B cell (primary cell): ENCODE results near the gene LPCAT3. TPM values are rescaled to one million over a fixed set of nuclear protein-coding genes. Genes with fewer than 3 reads are reported as not detected.

ENCODE experiments used
- ATAC-seq: fragments of 200-7000 bp; cut with Tn5 transposase; one replicate; pipeline ENCODE4 v1.10.0; 2021; ENCODE audit warnings: low read depth, mild to moderate bottlenecking, moderate number of reproducible peaks, moderate library complexity
- CTCF ChIA-PET: fragments of 350-600 bp; sonication (Branson Sonifier 250); formaldehyde crosslinking; loops from one replicate; lab custom pipeline; 2021; ENCODE audit warnings: antibody characterized with exemption, inconsistent platforms; lab: Charles Lee
- POLR2A ChIA-PET: fragments of 350-600 bp; sonication (Branson Sonifier 250); formaldehyde crosslinking; loops from one replicate; lab custom pipeline; 2021; ENCODE audit warnings: antibody characterized with exemption; lab: Charles Lee
- DNase-seq: peaks from one replicate; pipeline ENCODE4 v3.0.0; 2013
- H2AFZ ChIP-seq: 2 replicates; pipeline ENCODE4 v1.6.1; 2012; ENCODE audit warnings: mild to moderate bottlenecking, low read depth, low read length; ENCODE audit not compliant: insufficient read depth, poor library complexity, severe bottlenecking
- H3K27ac ChIP-seq, 2 donors: 1 replicate in 1 of 2; 2 replicates in 1 of 2; pipeline ENCODE4 v1.5.1; 2012 to 2013; ENCODE audit warnings: low read length in 2 of 2, mild to moderate bottlenecking in 2 of 2, moderate library complexity in 1 of 2
- H3K27me3 ChIP-seq, 4 experiments: fragments of 200-600 bp in 1 of 4; sonication (generic) in 1 of 4; replicated peaks in 1 of 4; 1 replicate in 2 of 4; 2 replicates in 2 of 4; pipeline versions ENCODE4 v1.6.1 to v1.7.0; 2013 to 2016; ENCODE audit warnings: low read length in 3 of 4, mild to moderate bottlenecking in 2 of 4, mixed read lengths in 1 of 4, moderate library complexity in 1 of 4; ENCODE audit not compliant: insufficient read depth in 4 of 4, control insufficient read depth in 3 of 4; ENCODE audit errors: control extremely low read depth in 1 of 4
- H3K36me3 ChIP-seq, 2 experiments: replicated peaks in 1 of 2; 1 replicate in 1 of 2; 2 replicates in 1 of 2; pipeline versions ENCODE4 v1.6.1 to v1.7.1; 2013; ENCODE audit warnings: low read length in 1 of 2; ENCODE audit not compliant: insufficient read depth in 2 of 2, control insufficient read depth in 1 of 2; ENCODE audit errors: control extremely low read depth in 1 of 2, extremely low read depth in 1 of 2
- H3K4me1 ChIP-seq, 2 donors: fragments of 200-600 bp in 1 of 2; sonication (generic) in 1 of 2; 1 replicate in 1 of 2; 2 replicates in 1 of 2; pipeline versions ENCODE4 v1.5.1 to v1.6.1; 2013 to 2017; ENCODE audit warnings: low read length in 2 of 2; ENCODE audit not compliant: control insufficient read depth in 2 of 2, insufficient read depth in 2 of 2
- H3K4me2 ChIP-seq: replicated peaks from 2 replicates; pipeline ENCODE3; 2012; ENCODE audit warnings: mild to moderate bottlenecking, low read depth, low read length; ENCODE audit not compliant: poor library complexity, severe bottlenecking
- H3K4me3 ChIP-seq, 5 experiments: fragments of 200-600 bp in 1 of 5; sonication (generic) in 1 of 5; 1 replicate in 3 of 5; 2 replicates in 2 of 5; pipeline versions ENCODE4 v1.5.1 to v1.7.0; 2011 to 2016; ENCODE audit warnings: low read length in 4 of 5, mild to moderate bottlenecking in 4 of 5, low read depth in 2 of 5, control low read depth in 1 of 5, moderate library complexity in 1 of 5; ENCODE audit not compliant: insufficient read depth in 1 of 5; ENCODE audit errors: control extremely low read depth in 1 of 5, extremely low read depth in 1 of 5
- H3K79me2 ChIP-seq: fragments of 200-600 bp; sonication (generic); one replicate; pipeline ENCODE4 v1.6.0; 2016; ENCODE audit warnings: low read length; ENCODE audit not compliant: control insufficient read depth, insufficient read depth
- H3K9ac ChIP-seq: fragments of 200-600 bp; sonication (generic); 2 replicates; pipeline ENCODE4 v1.6.1; 2017; ENCODE audit warnings: mild to moderate bottlenecking, low read length, moderate library complexity
- H3K9me3 ChIP-seq, 3 donors: one replicate each; pipeline versions ENCODE4 v1.6.1 to v1.7.1; 2013; ENCODE audit warnings: low read length in 2 of 3; ENCODE audit not compliant: control insufficient read depth in 2 of 3, insufficient read depth in 1 of 3; ENCODE audit errors: control extremely low read depth in 1 of 3
- H4K20me1 ChIP-seq: 2 replicates; pipeline ENCODE4 v1.6.0; 2012; ENCODE audit warnings: mild to moderate bottlenecking, low read length; ENCODE audit not compliant: insufficient read depth, control insufficient read depth, poor library complexity, severe bottlenecking
- H3K27ac Mint-ChIP-seq: one replicate; pipeline ENCODE4 v1.8.0; 2021; ENCODE audit warnings: mixed read lengths
- H3K27me3 Mint-ChIP-seq: one replicate; pipeline ENCODE4 v1.8.0; 2021; ENCODE audit warnings: mixed read lengths
- H3K4me1 Mint-ChIP-seq: one replicate; pipeline ENCODE4 v1.8.0; 2021; ENCODE audit warnings: mixed read lengths
- H3K4me3 Mint-ChIP-seq: one replicate; pipeline ENCODE4 v1.8.0; 2021; ENCODE audit warnings: mixed read lengths
- H3K9me3 Mint-ChIP-seq: one replicate; pipeline ENCODE4 v1.8.0; 2022; ENCODE audit warnings: mixed read lengths; ENCODE audit not compliant: insufficient read depth
- EZH2 ChIP-seq: IDR thresholded peaks from 2 replicates; pipeline ENCODE4 v1.6.1; 2012; ENCODE audit warnings: borderline replicate concordance, low read depth, mild to moderate bottlenecking, moderate library complexity, low read length; ENCODE audit not compliant: insufficient read depth, poor library complexity, severe bottlenecking
- WGBS: methylation state at CpG from one replicate; pipeline ENCODE4 v1.1.5; 2013; ENCODE audit warnings: missing lambda C conversion rate; ENCODE audit not compliant: insufficient coverage; 5-methylcytosine and 5-hydroxymethylcytosine counted together
- intact Hi-C: fragments of 100-400 bp; cut with micrococcal nuclease; formaldehyde crosslinking; loops from one replicate; pipeline ENCODE4 v1.10.0; 2022
- polyA plus RNA-seq: library from polyadenylated mRNA; depleted of rRNA; stranded (reverse); fragments of >200 nt; gene quantifications from 2 replicates; pipeline ENCODE4 v1.2.3, GENCODE V29; 2012
- small RNA-seq: library from RNA; depleted of rRNA; stranded (forward); fragments of <200 nt; gene quantifications from one replicate; pipeline ENCODE3, GENCODE V24; 2012; ENCODE audit warnings: low replicate concordance, low read depth; ENCODE audit not compliant: insufficient read length
- total RNA-seq, 2 donors: library from RNA; stranded (reverse); fragments of 120-200 nt in 1 of 2; gene quantifications; 1 replicate in 1 of 2; 2 replicates in 1 of 2; pipeline versions ENCODE4 v1.2.3 to v1.2.4, GENCODE V29; 2013 to 2022
- TF ChIP-seq, protein P1 (sequence below): fragments of 200-600 bp; IDR thresholded peaks from one replicate; pipeline ENCODE4 v1.8.0; 2022; ENCODE audit warnings: antibody characterized with exemption, mild to moderate bottlenecking

The LPCAT3 gene
- total and polyA plus RNA-seq, 2 donors (not counting 1 experiment from before 2014, with no cell fraction given) = 17.6 to 26.2 TPM

DNA sequence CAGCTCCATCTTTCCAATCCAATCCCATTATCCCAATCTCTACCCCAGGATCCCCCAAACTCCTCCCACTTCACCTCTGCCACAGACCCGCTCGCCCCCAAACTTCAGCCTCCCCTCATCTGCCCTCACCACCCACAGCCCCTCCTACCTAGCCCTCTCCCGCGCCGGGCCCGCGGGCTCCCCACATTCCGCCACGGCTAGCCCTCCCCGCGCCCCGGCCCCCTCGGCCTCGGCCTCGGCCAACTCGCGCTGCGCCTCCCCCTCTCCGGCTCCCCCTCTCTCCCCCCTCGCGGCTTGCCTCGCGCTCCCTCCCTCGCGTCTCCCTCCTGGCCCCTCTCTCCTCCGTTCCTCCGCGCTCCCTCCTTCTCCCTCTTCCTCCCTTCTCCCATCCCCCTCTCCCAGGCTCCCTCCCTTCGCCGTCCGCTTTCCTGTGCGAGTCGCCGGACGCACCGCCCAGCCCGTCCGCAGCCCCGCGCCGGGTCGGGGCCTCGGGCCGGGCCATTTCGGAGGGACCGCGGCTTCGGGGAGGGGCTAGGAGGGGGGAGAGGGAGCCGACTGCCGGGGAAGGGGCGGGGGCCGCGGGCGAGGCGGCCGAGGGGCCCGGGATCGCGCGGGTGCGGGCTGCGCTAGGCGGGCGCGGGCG is 90.8 kb downstream of the LPCAT3 start, which contains the start of gene ATN1:
Gene ATN1 (plus strand): TSS at position 581 of the 643 bp plus-strand sequence. CDS start 6,043 bp downstream, outside the sequence.
- WGBS = under 1% methylated on average over 29 of the region's 66 CpGs
- peaks cover 35% of the 10 kb centered on the region for H3K79me2 ChIP-seq
- peaks cover 36 to 51% of the 10 kb centered on the region in 2 donors for H3K4me1 ChIP-seq
- CTCF ChIA-PET = interaction anchor here (2.9 to 6.2 kb wide), 4 partner anchors 14 to 166 kb away, joined by 9 to 132 read pairs (median 94); partner anchors contain the start of genes C12orf57, C1R, RNU7-1 and SPSB2
- H3K9me3 ChIP-seq = no peaks in the 10 kb centered on the region
- H3K27ac ChIP-seq = peak within 1 kb of the TSS; percentile 69 to 84
- peak within 1 kb of the TSS; percentile 86 for H3K9ac ChIP-seq
- Mint-ChIP-seq H3K27me3 (no peaks in the 10 kb centered on the region), H3K9me3 (no peaks in the 10 kb centered on the region), H3K4me1 (peaks cover 56% of the 10 kb centered on the region), H3K27ac (peak within 1 kb of the TSS; percentile 97), H3K4me3 (peak within 1 kb of the TSS; percentile 88)
- peak within 1 kb of the TSS; percentile 99 for H3K4me2 ChIP-seq
- intact Hi-C loops = no loop called here
- H4K20me1 ChIP-seq = no peaks in the 10 kb centered on the region
- POLR2A ChIA-PET = interaction anchor here (0.6 to 6.4 kb wide), 7 partner anchors 9 to 183 kb away, joined by 3 to 37 read pairs (median 5); partner anchors contain the start of genes C12orf57, ENO2 and RNU7-1
- no peaks in the 10 kb centered on the region for H3K27me3 ChIP-seq
- no peaks in the 10 kb centered on the region for H3K36me3 ChIP-seq
- H3K4me3 ChIP-seq = peak within 1 kb of the TSS; percentile 15 to 86 (median 83)
- H2AFZ ChIP-seq = peak within 1 kb of the TSS; percentile 99
- ATAC-seq (peak; percentile 44), DNase-seq (peak; percentile 71)
- TF ChIP-seq EZH2 = no peak
- TF ChIP-seq, protein P1, sequence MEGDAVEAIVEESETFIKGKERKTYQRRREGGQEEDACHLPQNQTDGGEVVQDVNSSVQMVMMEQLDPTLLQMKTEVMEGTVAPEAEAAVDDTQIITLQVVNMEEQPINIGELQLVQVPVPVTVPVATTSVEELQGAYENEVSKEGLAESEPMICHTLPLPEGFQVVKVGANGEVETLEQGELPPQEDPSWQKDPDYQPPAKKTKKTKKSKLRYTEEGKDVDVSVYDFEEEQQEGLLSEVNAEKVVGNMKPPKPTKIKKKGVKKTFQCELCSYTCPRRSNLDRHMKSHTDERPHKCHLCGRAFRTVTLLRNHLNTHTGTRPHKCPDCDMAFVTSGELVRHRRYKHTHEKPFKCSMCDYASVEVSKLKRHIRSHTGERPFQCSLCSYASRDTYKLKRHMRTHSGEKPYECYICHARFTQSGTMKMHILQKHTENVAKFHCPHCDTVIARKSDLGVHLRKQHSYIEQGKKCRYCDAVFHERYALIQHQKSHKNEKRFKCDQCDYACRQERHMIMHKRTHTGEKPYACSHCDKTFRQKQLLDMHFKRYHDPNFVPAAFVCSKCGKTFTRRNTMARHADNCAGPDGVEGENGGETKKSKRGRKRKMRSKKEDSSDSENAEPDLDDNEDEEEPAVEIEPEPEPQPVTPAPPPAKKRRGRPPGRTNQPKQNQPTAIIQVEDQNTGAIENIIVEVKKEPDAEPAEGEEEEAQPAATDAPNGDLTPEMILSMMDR = no peak

Small RNA genes lying within 50 kb of the gene (small RNA-seq; reads per million reads assigned to genes)
- gene AC006512.1 (not detected), gene MIR141 (6.1 reads per million, percentile 74 among the genes with 10 or more reads in this experiment), gene MIR200C (26.8 reads per million, percentile 91 among the genes with 10 or more reads in this experiment), gene RNU7-1 (not detected), gene SCARNA12 (4.0 reads per million, percentile 60 among the genes with 10 or more reads in this experiment)

Other genes starting within 250 kb of the LPCAT3 start
- gene LAG3, start 246.0 kb downstream of the LPCAT3 start, total RNA-seq = not detected in 2 replicates
- not detected in 2 replicates for gene LAG3, start 246.0 kb downstream of the LPCAT3 start, polyA plus RNA-seq
- gene CD4, start 228.9 kb downstream of the LPCAT3 start, total RNA-seq = 0.49 TPM in 2 replicates
- gene CD4, start 228.9 kb downstream of the LPCAT3 start, polyA plus RNA-seq = 2.1 and 2.2 TPM in 2 replicates
- gene GPR162, start 196.7 kb downstream of the LPCAT3 start, total RNA-seq = not detected in 2 replicates
- gene GPR162, start 196.7 kb downstream of the LPCAT3 start, polyA plus RNA-seq = 0.50 and 0.54 TPM in 2 replicates
- 0.22 TPM in 1 of 2 replicates, not detected in the other for gene P3H3, start 190.1 kb downstream of the LPCAT3 start, total RNA-seq
- gene P3H3, start 190.1 kb downstream of the LPCAT3 start, polyA plus RNA-seq = 0.09 and 0.85 TPM in 2 replicates
- 0.27 and 0.49 TPM in 2 replicates for gene GNB3, start 177.6 kb downstream of the LPCAT3 start, total RNA-seq
- gene GNB3, start 177.6 kb downstream of the LPCAT3 start, polyA plus RNA-seq = 0.27 and 0.71 TPM in 2 replicates
- 1.6 and 1.8 TPM in 2 replicates for gene CDCA3, start 167.2 kb downstream of the LPCAT3 start, total RNA-seq
- gene CDCA3, start 167.2 kb downstream of the LPCAT3 start, polyA plus RNA-seq = 2.0 and 2.3 TPM in 2 replicates
- gene USP5, start 166.3 kb downstream of the LPCAT3 start, total RNA-seq = 56.8 and 59.7 TPM in 2 replicates
- gene USP5, start 166.3 kb downstream of the LPCAT3 start, polyA plus RNA-seq = 35.1 and 35.5 TPM in 2 replicates
- 178 and 181 TPM in 2 replicates for gene TPI1, start 150.9 kb downstream of the LPCAT3 start, total RNA-seq
- 107 and 187 TPM in 2 replicates for gene TPI1, start 150.9 kb downstream of the LPCAT3 start, polyA plus RNA-seq
- 13.5 and 16.0 TPM in 2 replicates for gene SPSB2, start 145.2 kb downstream of the LPCAT3 start, total RNA-seq
- 6.4 and 9.4 TPM in 2 replicates for gene SPSB2, start 145.2 kb downstream of the LPCAT3 start, polyA plus RNA-seq
- 14.4 and 15.5 TPM in 2 replicates for gene LRRC23, start 113.7 kb downstream of the LPCAT3 start, total RNA-seq
- gene LRRC23, start 113.7 kb downstream of the LPCAT3 start, polyA plus RNA-seq = 5.3 and 7.0 TPM in 2 replicates
- gene ENO2, start 103.9 kb downstream of the LPCAT3 start, total RNA-seq = 55.3 and 59.7 TPM in 2 replicates
- gene ENO2, start 103.9 kb downstream of the LPCAT3 start, polyA plus RNA-seq = 32.9 and 42.5 TPM in 2 replicates
- gene ATN1, start 90.5 kb downstream of the LPCAT3 start, total RNA-seq = 49.5 and 50.8 TPM in 2 replicates
- 21.0 and 22.2 TPM in 2 replicates for gene ATN1, start 90.5 kb downstream of the LPCAT3 start, polyA plus RNA-seq
- not detected in 2 replicates for gene RNU7-1, start 74.7 kb downstream of the LPCAT3 start, total RNA-seq
- gene RNU7-1, start 74.7 kb downstream of the LPCAT3 start, polyA plus RNA-seq = not detected in 2 replicates
- gene C12orf57, start 74.5 kb downstream of the LPCAT3 start, total RNA-seq = 90.9 and 95.0 TPM in 2 replicates
- gene C12orf57, start 74.5 kb downstream of the LPCAT3 start, polyA plus RNA-seq = 430 and 460 TPM in 2 replicates
- 311 and 312 TPM in 2 replicates for gene PTPN6, start 67.1 kb downstream of the LPCAT3 start, total RNA-seq
- 674 and 874 TPM in 2 replicates for gene PTPN6, start 67.1 kb downstream of the LPCAT3 start, polyA plus RNA-seq
- 158 and 171 TPM in 2 replicates for gene PHB2, start 47.8 kb downstream of the LPCAT3 start, total RNA-seq
- gene PHB2, start 47.8 kb downstream of the LPCAT3 start, polyA plus RNA-seq = 199 and 269 TPM in 2 replicates
- 65.1 and 67.0 TPM in 2 replicates for gene EMG1, start 47.6 kb downstream of the LPCAT3 start, total RNA-seq
- 16.5 and 25.5 TPM in 2 replicates for gene EMG1, start 47.6 kb downstream of the LPCAT3 start, polyA plus RNA-seq
- 0.64 and 0.78 TPM in 2 replicates for gene C1S, start 42.2 kb upstream of the LPCAT3 start, total RNA-seq
- gene C1S, start 42.2 kb upstream of the LPCAT3 start, polyA plus RNA-seq = 0.21 and 2.3 TPM in 2 replicates
- gene C1R, start 74.0 kb upstream of the LPCAT3 start, total RNA-seq = 1.2 and 2.0 TPM in 2 replicates
- 1.5 and 3.1 TPM in 2 replicates for gene C1R, start 74.0 kb upstream of the LPCAT3 start, polyA plus RNA-seq
- 24.9 and 28.9 TPM in 2 replicates for gene C1RL, start 90.7 kb upstream of the LPCAT3 start, total RNA-seq
- 13.5 and 14.3 TPM in 2 replicates for gene C1RL, start 90.7 kb upstream of the LPCAT3 start, polyA plus RNA-seq
- gene RBP5, start 110.4 kb upstream of the LPCAT3 start, total RNA-seq = 0.63 and 1.1 TPM in 2 replicates
- gene RBP5, start 110.4 kb upstream of the LPCAT3 start, polyA plus RNA-seq = 0.74 TPM in 1 of 2 replicates, not detected in the other
- 36.5 and 41.2 TPM in 2 replicates for gene CLSTN3, start 111.9 kb upstream of the LPCAT3 start, total RNA-seq
- gene CLSTN3, start 111.9 kb upstream of the LPCAT3 start, polyA plus RNA-seq = 23.1 and 31.7 TPM in 2 replicates
- gene PEX5, start 171.2 kb upstream of the LPCAT3 start, total RNA-seq = 32.5 and 35.0 TPM in 2 replicates
- 11.4 and 14.7 TPM in 2 replicates for gene PEX5, start 171.2 kb upstream of the LPCAT3 start, polyA plus RNA-seq